Uterus (tissue), 2 donors: ENCODE data around the gene CPTP.

Experiments
- POLR2A ChIP-seq, 2 donors: fragments of 450-650 bp; IDR thresholded peaks; one replicate each; pipeline ENCODE4 v1.6.1; 2016; ENCODE audit warnings: antibody characterized with exemption in 2 of 2, mild to moderate bottlenecking in 1 of 2, moderate library complexity in 1 of 2
- TF ChIP-seq, protein P1 (sequence below), 4 experiments: fragments of 200-600 bp in 2 of 4; fragments of 450-650 bp in 2 of 4; sonication (generic) in 2 of 4; IDR thresholded peaks; one replicate each; pipeline ENCODE4 v1.5.1; 2016 to 2019; ENCODE audit warnings: antibody characterized with exemption in 4 of 4, mild to moderate bottlenecking in 2 of 4, moderate library complexity in 1 of 4

DNA sequence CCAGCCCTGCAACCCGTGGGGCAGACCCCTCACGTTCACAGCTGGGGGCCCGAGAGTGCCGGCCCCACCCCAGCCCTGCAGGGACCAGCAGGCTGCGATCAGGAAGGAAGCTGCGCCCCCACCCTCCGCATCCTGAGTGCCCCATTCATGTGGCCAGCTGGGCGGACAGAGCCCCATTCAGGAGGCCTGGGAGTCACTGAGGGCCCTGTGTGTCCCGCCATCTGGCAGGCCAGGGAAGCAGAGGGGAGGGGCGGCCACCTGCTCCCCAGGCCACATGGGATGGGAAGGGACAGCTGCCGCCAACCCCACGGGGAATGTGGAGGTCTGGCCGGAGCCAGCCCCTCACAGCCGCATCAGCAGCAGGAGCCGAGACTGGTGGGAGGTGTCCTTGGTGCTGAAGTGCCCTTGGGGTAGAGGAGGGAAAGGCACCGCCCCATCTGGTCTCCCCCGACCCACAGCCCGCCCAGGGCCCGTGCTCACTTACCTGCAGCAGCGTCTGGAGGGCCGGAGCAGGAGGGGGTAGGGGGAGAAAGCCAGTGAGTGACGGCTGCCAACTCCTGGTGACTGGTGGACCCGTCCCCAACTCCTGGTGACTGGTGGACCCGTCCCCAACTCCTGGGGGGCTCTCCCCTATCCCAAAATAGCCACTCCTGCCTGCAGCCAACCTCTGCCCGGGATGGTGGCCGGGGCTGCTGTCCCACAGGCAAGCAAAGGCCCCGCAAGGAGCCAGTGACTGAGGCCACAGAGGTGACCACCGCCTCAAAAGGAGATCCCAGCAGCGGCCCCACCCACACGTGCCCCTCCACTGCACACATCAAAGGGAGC lies 25.5 kb upstream of the CPTP start:
- TF ChIP-seq, protein P1, sequence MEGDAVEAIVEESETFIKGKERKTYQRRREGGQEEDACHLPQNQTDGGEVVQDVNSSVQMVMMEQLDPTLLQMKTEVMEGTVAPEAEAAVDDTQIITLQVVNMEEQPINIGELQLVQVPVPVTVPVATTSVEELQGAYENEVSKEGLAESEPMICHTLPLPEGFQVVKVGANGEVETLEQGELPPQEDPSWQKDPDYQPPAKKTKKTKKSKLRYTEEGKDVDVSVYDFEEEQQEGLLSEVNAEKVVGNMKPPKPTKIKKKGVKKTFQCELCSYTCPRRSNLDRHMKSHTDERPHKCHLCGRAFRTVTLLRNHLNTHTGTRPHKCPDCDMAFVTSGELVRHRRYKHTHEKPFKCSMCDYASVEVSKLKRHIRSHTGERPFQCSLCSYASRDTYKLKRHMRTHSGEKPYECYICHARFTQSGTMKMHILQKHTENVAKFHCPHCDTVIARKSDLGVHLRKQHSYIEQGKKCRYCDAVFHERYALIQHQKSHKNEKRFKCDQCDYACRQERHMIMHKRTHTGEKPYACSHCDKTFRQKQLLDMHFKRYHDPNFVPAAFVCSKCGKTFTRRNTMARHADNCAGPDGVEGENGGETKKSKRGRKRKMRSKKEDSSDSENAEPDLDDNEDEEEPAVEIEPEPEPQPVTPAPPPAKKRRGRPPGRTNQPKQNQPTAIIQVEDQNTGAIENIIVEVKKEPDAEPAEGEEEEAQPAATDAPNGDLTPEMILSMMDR (IDR thresholded peaks at IDR 0.05): no peak
- no peak for TF ChIP-seq POLR2A (IDR thresholded peaks at IDR 0.05)
